Lower leg skin (tissue), 3 donors: ENCODE data around the gene PRRX2.

ENCODE experiments used
- CTCF ChIP-seq, 3 donors: fragments of 450-650 bp; IDR thresholded peaks; one replicate each; pipeline ENCODE4 v1.5.1; 2016; ENCODE audit warnings: antibody characterized with exemption in 3 of 3, mild to moderate bottlenecking in 3 of 3, moderate library complexity in 2 of 3
- POLR2A ChIP-seq, 2 donors: fragments of 450-650 bp; IDR thresholded peaks; one replicate each; pipeline ENCODE4 v1.6.1; 2016 to 2017; ENCODE audit warnings: antibody characterized with exemption in 2 of 2, mild to moderate bottlenecking in 1 of 2, moderate library complexity in 1 of 2

DNA sequence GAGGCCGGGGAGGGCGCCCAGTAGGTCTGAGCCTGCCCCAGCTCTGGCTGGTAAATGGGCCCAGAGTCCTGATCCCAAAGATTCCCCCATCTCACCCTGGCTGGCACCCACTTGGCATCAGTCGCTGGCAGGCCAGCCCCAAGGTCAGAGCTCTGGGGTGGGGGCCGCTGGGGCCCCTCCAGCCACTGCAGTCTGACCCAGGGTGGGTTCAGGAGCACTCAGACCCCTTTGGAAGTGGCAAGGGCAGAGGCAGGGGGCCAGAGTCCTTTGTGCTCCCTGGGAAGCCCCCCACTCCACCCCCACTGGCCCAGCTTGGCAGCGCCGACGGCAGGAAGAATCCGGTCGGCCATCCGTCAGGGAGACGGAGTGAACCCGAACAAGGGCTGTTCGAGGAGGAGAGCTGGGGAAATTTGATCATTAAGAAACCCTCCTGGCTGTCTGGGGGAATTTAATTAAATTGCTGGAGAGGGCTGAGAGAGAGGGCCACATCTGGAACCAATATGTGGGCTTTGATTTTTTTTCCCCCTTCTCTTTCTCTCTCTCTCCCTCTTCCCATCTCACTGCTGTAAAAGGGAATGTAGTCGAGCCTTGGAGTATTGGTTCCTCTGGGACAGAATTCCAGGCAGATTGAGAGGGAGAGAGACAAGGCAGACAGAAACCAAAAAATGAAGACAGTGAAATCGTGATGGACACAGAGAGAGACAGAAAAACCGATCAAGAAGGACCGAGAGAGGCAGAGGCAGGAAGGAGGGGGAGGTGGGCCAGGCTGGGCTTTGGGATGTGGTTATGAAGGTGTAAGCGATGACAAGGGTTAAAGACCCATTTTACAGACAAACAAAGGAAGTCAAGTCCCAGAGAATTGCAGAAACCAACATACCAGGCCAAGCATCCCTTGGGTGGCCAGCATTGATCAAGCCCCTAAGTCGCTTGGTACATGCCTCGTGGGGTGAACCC lies 15.4 kb upstream of the PRRX2 start:
- TF ChIP-seq CTCF (IDR thresholded peaks at IDR 0.05) (no peak), POLR2A (IDR thresholded peaks at IDR 0.05) (no peak)
